ENCODE results near the gene IGF1R. TPM values are rescaled to one million over a fixed set of nuclear protein-coding genes. Genes with fewer than 3 reads are reported as not detected.
A peak's percentile ranks its signal among the peaks of the same experiment; 100 is the strongest.

Gene IGF1R
- total and polyA plus RNA-seq, 2 donors (not counting 3 experiments of a cell fraction or from before 2014, with no cell fraction given): 16.1 to 59.1 TPM

DNA sequence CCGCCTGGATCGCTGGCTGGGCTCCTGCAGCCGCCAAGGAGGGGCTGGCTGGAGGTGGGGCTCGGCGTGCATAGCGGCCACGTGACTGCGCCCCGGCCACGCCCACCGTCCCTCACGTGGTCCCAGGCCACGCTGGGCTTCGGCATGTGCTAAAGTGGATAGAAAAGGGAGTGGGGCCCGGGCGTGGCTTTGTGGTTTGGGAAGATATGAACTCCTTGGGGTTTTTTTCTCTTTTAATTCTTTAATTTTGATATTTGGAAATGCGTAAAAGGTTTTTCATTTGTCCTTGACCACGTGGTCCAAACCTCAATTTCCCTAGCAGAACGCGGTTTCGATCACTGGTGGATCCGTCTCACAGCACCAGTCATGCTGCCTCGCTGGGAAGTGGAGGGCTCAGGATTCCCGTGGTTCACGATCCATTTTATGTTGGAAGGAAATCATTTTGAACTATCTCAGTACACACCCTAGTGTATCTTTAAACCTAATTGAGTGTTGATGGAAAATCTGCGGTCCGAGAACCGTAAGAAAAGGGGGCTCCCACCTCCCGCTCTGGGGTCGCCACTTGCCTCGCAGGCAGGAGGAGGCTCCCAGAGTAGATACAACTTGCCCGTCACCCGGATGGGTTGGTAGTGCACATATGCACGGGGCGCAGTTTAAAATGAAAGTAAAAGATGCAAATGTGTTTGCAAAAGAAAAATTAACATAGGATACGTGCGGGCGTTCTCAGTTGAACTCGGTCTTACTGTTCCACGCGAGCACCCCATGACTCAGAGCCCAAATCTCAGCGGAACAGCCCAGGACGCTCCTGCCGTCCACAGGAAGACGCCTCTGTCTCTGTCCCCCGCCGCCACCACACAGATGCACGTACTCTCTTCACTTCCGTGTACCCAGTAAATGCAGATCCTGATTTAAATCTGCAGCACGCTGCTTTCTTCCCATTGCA, 217.3 kb downstream of the IGF1R start:
- BruUV-seq (replicated peaks): TSS peak; percentile 31
- Histone ChIP-seq H3K79me2 (ENCODE audit: control insufficient read depth, insufficient read depth, low read length) (no peaks in the 10 kb centered on the region), H4K20me1 (replicated peaks; ENCODE audit: control insufficient read depth, extremely low read depth, insufficient read depth, low read length) (no peaks in the 10 kb centered on the region)

More for the DNA sequence above, 217.3 kb downstream of the IGF1R start:
- Histone ChIP-seq H2AFZ (ENCODE audit: low read depth, low read length) (peak overlapping the region; percentile 47), H3K4me1 (ENCODE audit: control insufficient read depth, extremely low read depth, insufficient read depth, low read length) (peaks cover 4% of the 10 kb centered on the region), H3K9me1 (replicated peaks; ENCODE audit: control insufficient read depth, extremely low read depth, insufficient read depth, low read length) (no peaks in the 10 kb centered on the region), H3K4me3 (replicated peaks in 1 of 3; ENCODE audit: insufficient read depth in 1 of 3, low read depth in 1 of 3, low read length in 3 of 3) (peak overlapping the region; percentile 25 to 78 (median 44)), H3K4me2 (ENCODE audit: insufficient read depth, low read length) (peak overlapping the region; percentile 93), H3K27me3 (ENCODE audit: control insufficient read depth in 2 of 2, insufficient read depth in 2 of 2, low read length in 2 of 2) (no peaks in the 10 kb centered on the region), H3K9me3 (replicated peaks; ENCODE audit: control insufficient read depth, insufficient read depth, low read length) (no peaks in the 10 kb centered on the region), H3K36me3 (ENCODE audit: control insufficient read depth in 2 of 2, extremely low read depth in 1 of 2, insufficient read depth in 2 of 2, low read length in 2 of 2) (no peaks in the 10 kb centered on the region), H3K27ac (ENCODE audit: insufficient read depth, low read depth, low read length) (peak overlapping the region; percentile 78), H3K9ac (replicated peaks; ENCODE audit: extremely low read depth, insufficient read depth, low read length) (peak overlapping the region; percentile 77)
- dilution Hi-C loops (cut with MboI; ENCODE audit: extremely low pct_ligation_motif_present, low sequenced_read_pairs) (no loop called here), intact Hi-C loops (cut with micrococcal nuclease) (loop anchor here (1.0 to 5.0 kb wide), 3 partner anchors 32 to 192 kb away; no protein-coding TSS in a partner anchor)
- no peak for TF ChIP-seq JUN (IDR thresholded peaks at IDR 0.05; ENCODE audit: borderline replicate concordance, insufficient read depth, insufficient read length, low read depth)
- TF ChIP-seq POLR2A (IDR thresholded peaks at IDR 0.05; ENCODE audit: low read depth, low read length): peak; percentile 23
- TF ChIP-seq MYC (IDR thresholded peaks at IDR 0.05; ENCODE audit: low read depth, low read length): no peak
- TF ChIP-seq POLR2AphosphoS5 (IDR thresholded peaks at IDR 0.05; ENCODE audit: insufficient read depth, low read depth, low read length): peak; percentile 34
- TF ChIP-seq FOS (IDR thresholded peaks at IDR 0.05; ENCODE audit: borderline replicate concordance, insufficient read depth, low read length): no peak
- no peak for TF ChIP-seq EZH2 (IDR thresholded peaks at IDR 0.05; ENCODE audit: borderline replicate concordance, low read depth, low read length, severe bottlenecking)
- TF ChIP-seq, protein P1, sequence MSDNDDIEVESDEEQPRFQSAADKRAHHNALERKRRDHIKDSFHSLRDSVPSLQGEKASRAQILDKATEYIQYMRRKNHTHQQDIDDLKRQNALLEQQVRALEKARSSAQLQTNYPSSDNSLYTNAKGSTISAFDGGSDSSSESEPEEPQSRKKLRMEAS (IDR thresholded peaks at IDR 0.05; ENCODE audit: insufficient read depth, insufficient read length): peak; percentile 95
- TF ChIP-seq GATA2 (IDR thresholded peaks at IDR 0.05; ENCODE audit: insufficient read depth, insufficient read length, low read depth, low read length): no peak
- TF ChIP-seq, protein P2, sequence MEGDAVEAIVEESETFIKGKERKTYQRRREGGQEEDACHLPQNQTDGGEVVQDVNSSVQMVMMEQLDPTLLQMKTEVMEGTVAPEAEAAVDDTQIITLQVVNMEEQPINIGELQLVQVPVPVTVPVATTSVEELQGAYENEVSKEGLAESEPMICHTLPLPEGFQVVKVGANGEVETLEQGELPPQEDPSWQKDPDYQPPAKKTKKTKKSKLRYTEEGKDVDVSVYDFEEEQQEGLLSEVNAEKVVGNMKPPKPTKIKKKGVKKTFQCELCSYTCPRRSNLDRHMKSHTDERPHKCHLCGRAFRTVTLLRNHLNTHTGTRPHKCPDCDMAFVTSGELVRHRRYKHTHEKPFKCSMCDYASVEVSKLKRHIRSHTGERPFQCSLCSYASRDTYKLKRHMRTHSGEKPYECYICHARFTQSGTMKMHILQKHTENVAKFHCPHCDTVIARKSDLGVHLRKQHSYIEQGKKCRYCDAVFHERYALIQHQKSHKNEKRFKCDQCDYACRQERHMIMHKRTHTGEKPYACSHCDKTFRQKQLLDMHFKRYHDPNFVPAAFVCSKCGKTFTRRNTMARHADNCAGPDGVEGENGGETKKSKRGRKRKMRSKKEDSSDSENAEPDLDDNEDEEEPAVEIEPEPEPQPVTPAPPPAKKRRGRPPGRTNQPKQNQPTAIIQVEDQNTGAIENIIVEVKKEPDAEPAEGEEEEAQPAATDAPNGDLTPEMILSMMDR (IDR thresholded peaks at IDR 0.05; ENCODE audit: extremely low read depth in 1 of 2, insufficient read depth in 1 of 2, low read depth in 1 of 2, low read length in 2 of 2): no peak
- ChIA-PET CTCF (interaction anchor here (0.9 to 3.3 kb wide), 11 partner anchors 8 to 347 kb away, joined by 3 to 44 read pairs (median 5); no protein-coding TSS in a partner anchor), POLR2A (interaction anchor here (0.8 kb wide), 1 partner anchor 54 kb away, joined by 3 read pairs; no protein-coding TSS in a partner anchor)
- DNase-seq (ENCODE audit: low read depth, low spot score) (peak; percentile 68), FAIRE-seq (peak; percentile 65)
